GM21447 (cell line): ENCODE results near the gene PTGDS.

ENCODE experiments used
- ATAC-seq: cut with Tn5 transposase; IDR thresholded peaks from one replicate; pipeline ENCODE4 v1.9.1; 2021; ENCODE audit not compliant: unreplicated experiment

PTGDS gene

DNA sequence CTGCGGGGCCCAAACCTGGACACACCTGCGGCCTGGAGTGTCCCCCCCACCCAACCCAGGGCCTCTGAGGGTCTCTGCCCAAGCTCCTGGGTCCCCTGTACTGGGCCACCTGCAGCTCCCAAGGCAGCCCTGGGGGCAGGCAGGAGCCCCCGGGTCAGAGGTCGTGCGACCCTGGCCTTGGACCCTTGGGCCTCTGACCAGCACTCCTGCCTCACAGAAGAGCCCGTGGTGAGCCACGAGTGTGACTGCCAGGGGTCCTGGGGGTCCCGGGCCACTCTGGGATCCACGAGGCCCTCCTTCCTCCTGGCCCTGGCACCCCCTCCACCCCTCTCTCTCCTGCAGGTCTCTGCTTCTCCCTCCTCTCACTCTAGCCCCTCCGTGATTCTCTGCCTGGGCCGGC lies 5.0 kb upstream of the PTGDS start:
- ATAC-seq = no peak

DNA sequence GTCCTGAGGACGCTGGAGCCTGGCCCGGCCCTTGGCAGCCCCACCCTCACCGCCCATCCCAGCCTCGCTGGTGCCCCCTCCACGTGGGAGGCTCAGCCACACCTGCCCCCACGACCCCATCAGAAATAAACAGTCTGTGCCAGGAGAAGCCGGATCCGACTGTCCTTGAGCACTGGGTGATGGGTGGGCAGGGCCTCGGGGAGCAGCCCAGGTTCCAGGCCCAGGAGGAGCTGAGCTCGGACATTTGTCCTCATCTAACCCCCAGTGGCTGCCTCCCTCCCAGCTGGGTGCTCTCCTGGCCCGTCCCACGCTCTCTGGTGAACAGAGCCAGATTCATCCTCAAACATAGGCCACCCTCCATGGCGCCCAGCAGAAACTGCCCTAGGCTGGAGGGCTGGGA lies 4.6 kb upstream of the PTGDS start:
- ATAC-seq = no peak

DNA sequence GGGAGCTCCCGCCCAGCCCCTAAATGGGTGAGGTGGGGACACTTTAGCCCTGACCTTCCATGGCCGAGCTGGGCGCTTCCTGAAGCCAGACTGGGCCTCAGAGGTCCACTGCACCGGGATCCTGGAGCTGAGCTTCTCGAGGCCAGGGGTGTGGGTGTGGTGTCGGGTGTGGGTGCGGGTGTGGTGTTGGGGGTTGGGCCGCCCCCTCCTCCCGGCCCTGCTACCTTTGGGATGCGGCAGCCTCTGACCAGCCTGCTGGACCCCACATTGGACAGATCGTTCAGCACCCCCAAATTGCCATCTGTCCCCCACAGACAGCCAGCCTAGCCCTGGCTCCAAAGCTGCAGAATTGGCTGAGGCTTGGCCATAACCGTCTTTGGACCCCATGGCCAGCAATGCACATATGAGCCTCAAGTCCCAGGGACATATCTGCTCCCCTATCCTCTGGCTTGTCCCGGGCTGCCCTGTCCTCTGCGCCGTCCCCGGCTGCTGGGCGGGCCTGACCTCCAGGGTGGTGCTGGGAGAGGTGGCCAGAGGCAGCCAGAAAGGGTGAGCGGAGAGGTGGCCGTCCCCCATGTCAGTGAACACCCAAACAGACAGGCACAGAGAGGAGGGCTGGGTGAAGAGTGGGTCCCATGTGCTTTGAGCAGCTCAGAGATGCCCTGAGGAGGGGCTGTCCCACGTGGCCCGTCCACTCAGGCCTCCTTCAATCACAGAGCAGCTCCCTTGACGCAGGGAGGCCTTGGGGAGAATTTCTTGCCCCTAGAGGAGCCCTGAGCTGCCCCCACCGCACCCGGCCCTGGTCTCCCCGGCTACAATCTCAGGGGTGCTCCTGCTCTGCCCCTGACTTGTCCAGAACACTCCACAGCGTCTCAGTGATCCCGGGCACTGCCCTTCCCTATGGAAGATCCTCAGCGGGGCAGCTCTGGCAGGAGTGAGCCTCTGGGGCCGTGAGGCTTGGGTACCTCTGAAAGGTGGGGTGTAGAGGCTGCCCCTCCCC lies 3.4 kb upstream of the PTGDS start:
- no peak for ATAC-seq

DNA sequence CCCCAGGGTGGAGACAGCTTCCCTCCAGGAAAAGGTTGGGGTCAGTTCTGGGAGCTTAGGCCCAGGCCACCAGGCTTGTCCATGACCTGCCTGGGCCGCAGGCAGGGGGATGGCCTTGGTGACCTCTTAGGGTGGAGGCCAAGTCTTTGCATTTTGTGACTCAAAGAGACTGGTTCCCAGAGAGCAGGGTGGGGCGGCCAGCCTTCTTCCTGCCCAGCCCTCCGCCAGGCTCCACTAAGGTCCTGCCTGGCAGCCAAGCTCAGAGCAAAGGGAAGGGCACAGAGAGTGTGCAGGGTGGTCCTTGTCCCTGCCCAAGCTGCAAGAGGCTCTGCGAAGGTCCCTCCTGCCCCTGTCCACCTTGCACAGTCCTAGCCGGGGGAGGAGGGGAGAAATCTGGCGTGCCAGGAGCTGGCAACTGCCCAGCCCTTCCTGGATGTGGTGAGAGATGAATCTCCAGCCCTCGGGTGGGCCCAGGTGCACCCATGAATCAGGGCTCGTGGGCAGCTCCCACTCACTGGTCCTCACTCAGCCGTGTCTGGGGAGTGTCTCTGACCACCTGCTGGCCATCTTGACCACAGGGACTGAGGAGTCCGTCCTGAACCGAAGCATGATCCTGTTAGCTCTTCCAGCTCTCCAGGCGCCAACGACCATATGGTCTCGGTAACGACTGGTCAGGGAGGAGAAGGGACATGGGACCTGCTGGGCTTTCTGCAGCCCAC lies 2.3 kb upstream of the PTGDS start:
- no peak for ATAC-seq

DNA sequence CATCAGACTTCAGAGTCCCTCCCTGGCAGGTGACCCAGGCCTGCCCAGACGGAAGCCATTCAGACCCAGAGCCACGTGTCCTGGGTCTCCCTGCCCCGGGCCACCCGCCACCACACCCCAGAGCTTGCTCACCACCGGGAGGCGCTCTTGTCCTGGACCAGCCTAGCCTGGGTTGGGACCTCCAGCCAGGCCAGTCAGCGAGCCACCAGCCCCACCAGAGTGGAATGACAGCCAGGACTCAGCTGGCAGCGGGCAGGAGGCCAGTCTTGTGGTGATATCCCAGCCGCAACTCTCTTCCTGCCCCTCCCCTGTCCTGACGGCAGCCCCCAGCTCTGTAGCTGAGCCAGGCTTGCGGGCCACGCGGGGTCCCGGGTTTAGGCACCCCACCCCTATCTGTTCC lies 1.7 kb upstream of the PTGDS start:
- no peak for ATAC-seq

DNA sequence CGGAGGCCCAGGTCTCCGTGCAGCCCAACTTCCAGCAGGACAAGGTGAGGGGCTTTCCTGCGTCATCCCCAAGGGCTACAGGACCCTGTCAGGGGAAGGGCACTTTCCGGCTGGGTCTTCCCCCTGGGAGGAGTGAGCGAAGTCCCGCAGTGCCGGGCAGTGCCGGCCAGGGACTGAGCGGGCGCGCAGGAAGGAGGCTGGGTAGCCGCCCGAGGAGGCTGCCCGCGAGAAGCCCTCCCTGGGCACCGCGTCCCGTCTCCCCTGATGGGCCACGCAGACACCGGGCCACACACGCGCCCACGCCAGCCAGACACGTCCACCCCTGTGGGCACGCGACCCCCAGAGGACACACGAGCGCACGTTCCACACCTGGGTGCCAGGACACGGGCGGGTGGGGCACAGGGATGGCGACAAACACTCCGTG lies 357 bp downstream of the PTGDS start:
- no peak for ATAC-seq

DNA sequence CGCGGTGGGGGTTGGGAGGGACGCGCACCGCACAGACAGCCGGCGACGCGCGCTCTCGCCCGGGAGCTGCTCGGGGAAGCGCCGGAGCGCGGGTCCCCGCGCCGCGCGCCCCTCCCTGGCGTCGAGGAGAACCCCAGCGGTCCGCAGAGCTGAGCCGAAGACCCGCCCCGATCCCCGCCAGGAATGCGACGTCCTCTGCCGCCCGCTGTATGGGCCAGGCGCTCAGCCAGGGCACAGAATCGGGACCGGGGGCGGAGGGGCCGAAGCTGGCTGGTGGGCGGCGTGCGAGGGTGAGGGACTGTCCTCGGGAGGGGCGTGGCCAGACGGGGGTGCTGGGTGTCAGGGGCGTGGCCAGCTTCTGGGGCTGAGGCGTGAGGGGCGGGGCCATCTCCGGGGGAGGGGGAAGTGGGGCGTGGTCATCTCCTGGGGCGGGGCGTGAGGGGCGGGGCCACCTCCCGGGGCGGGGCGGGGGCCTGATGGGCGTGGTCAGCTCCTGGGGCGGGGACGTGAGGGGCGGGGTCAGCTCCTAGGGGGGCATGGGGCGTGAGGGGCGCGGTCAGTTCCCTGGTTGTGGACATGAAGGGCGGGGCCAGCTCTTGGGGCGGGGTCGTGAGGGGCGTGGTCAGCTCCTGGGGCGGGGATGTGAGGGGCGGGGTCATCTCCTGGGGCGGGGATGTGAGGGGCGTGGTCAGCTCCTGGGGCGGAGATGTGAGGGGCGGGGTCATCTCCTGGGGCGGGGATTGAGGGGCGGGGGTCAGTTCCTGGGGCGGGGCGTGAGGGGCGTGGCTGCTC lies 965 bp downstream of the PTGDS start:
- ATAC-seq = no peak

DNA sequence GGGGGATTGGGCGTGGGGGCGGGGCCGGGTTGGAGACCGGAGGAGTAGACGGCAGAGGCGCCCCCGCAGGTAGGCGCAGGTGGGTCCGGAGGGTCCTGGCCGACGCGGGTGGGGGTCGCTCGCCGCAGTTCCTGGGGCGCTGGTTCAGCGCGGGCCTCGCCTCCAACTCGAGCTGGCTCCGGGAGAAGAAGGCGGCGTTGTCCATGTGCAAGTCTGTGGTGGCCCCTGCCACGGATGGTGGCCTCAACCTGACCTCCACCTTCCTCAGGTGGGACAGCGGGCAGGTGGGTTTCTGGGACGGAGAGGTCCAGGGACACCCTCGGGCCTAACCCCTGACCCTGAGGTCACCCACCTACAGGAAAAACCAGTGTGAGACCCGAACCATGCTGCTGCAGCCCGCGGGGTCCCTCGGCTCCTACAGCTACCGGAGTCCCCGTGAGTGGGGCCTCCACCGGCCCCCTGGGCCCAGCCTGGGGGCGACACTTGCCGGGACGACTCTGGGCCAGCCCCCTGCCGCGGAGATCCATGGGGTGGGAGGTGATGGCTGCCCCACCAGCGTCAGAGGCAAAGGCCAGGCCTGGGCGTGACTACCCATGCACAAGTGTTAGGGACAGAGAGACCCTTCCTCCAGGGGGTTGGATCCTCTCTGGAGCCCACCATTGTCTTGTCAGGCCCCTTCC lies 1.7 kb downstream of the PTGDS start:
- no peak for ATAC-seq

DNA sequence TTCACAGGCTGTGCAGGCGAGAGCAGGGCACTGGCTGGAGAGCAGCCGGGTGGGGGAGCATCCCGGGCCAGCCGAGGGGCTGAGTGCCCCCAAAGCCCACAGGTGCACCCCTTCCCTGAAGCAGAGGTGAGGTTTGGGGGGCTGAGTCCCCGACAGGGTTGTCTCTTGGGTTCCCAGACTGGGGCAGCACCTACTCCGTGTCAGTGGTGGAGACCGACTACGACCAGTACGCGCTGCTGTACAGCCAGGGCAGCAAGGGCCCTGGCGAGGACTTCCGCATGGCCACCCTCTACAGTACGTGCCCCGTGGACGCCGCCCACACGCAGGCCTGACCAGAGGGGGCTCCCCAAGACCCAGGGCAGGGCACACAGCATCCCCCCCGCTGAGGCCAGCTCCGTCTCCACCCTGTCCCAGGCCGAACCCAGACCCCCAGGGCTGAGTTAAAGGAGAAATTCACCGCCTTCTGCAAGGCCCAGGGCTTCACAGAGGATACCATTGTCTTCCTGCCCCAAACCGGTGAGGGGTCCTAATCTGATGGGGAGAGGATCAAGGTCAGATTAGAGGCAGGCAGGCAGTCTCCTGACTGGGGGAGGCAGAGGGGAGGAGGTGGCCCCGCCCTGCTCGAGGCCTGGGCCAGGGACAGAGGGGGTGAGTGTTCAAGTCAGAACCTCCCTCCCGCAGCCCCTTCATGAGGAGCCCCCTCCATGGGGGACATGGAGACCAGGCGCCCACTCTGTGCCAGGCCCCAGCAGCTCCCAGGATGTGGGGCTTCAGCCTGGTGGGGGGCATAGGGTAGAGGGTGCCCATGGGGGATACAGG lies 2.7 kb downstream of the PTGDS start:
- no peak for ATAC-seq

DNA sequence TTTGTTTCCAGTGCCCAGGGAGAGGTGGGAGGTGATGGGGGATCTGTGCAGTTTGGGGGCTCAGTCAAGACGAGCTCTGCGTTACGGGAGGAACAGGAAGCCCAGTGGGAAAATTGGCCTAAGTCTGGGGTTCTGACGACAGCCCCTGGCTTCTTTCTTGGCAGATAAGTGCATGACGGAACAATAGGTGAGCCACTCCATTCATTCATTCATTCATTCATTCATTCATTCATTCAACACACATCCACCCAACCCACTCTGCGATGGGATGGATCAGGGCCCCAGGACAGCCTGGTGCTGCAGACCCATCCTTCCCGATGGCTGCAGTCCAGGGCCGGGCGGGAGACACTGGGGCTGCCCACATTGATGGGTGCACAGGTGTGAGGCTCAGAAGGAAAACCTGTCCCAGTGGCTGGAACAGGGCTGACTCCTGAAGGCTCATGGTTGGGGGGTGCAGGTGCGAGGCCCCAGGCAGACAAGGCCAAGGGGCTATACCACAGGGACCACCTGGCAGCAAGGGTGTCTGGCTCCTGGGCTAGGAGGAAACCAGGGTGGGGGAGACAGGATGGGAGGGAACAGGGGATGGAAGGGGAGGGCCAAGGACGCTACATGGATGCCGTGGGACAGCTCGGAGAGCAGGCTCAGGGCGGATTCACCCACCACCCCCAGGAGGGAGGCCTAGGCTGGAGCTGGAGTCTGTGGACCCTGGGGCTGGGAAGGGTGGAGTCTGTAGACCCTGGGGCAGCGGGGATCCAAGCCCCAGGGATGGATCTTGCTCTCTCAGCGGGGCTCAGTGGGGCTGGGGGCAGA lies 3.6 kb downstream of the PTGDS start:
- no peak for ATAC-seq

DNA sequence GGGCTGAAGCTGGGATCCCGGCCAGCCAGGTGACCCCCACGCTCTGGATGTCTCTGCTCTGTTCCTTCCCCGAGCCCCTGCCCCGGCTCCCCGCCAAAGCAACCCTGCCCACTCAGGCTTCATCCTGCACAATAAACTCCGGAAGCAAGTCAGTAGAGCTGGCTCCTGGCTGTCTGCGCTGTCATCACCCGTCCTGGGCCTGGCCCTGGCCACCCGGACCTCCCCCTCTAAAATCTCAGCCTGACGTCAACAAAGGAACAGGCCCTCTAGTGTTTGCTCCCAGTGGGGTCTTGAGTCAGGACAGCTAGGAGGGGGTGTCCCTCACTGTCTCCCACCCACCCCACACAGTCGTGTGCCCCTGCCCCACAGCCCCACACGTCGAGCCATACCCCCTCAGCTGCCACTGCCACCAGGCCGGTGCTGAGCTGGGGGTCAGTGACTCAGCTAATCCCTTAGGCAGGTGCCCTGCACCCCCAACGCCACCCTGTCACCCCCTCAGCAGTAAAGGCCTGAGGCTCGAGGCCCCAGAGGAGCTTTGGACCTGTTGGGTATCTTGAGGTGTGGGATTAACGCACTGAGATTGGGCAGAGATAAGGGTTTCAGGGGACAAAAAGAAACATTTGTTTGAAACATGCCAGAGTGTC lies 4.4 kb downstream of the PTGDS start:
- ATAC-seq = no peak

DNA sequence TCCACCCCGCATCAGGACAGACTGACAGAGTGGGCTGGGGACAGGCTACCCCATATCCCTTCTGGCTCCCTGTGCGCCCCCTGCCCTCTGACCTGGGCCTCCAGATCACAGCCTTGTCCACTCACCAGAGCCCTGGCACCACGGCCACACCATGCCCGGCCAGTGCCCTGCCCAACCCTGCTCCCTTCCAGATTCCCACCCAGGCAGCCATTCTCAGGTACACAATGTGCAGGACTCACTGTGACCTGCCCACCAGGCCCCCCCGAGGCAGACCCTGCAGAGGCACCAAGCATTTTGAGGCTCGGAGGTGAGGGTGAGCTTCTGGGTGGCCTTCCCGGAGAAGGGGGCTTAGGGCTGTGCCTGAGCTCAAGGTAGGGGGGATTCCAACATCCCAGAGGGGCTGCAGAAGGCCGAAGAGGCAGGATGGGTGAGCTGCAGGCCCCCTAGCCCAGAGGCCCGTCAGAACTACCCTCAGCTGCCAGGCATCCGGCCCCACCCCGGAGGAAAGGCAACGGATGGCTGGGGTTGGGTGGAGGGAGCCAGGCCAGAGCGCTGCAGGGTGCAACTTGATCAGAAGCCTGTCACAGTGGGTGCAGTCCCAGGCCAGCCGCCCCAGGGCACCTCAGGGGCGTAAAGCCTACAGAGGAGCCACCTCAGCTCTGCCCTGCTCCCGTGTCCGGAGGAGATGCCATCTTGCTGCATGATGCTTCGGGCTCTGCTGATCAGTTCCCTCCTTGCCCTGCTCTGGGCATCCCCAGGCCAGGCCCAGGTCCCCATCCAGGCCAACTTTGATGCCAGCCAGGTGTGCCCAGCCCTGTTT lies 5.1 kb downstream of the PTGDS start, which contains the start of gene LCNL1:
Gene LCNL1 (plus strand): TSS at position 762 of the 820 bp plus-strand sequence. CDS start 594 bp downstream, outside the sequence.
- ATAC-seq = no peak

DNA sequence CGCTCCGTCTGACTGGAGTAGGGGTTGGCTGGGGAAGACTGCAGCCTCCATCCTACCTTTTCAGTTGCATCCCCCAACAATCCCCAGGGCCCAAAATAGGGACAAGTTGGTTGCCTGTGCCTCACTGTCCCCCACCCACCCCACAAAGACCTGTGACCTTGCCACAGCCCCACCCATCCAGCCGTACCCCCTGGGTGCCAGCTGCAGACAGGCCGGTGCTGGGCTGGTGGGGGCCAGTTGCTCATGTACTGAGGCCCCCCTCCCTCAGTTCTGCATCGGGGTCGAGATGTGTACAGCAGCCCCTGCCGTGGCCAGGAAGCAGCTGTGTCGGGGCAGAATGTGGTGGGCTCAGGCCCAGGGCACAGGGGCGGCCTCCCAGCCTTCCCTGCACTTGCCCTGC lies 5.9 kb downstream of the PTGDS start:
- no peak for ATAC-seq

DNA sequence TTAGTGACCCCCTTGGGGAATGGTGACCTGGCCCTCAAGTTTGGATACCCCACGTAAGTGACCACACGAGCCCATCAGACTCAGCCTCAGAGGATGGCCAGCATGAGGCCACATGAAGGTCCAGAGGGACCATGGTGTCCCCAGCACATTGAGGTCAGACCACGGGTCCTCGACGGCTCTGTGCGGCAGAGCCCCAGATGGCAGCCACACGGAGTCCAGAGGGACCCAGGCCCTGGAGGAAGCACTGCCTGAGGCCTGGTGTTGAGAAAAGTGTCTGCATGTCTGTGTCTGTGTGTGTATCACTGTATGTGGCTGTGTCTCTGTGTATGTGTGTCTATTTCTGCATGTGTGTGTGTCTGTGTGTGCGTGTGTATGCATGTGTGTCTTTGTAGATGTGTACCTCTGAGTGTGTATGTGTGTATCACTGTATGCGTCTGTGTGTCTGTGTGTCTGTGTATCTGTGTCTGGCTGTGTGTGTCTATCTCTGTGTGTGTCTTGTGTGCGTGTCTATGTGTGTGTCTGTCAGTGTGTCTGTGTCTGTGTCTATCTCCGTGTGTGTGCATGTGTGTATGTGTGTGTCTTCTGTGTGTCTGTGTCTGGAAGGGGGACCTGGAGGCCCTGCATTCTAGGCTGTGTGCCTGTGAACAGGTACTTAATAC lies 6.5 kb downstream of the PTGDS start:
- ATAC-seq = no peak

DNA sequence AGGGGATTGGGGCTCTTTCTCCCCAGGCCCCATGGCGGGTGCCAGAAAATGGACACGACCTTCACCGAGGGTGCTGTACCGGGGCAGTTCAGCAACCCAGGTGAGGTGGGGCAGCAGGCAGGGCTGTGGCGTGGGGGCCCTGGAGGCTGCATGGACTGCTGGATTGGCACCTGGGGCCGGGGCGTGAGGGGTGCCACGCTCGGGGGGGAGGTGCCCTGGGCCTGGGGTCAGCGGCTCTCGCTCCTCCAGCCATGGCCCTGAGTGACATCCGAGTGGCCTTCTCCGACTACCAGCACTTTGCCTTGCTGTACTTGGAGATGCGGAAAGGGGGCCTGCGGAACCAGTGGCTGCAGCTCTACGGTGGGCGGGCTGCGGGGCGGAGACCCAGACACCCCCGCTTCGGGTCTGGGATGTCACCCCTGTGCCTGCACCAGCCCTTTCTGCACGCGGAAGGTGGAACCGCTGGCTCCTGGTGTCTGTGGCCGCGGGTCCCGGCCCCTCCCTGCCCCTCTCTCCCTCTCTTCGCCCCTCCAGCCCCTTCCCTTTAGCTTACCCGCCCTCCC lies 7.2 kb downstream of the PTGDS start:
- no peak for ATAC-seq

DNA sequence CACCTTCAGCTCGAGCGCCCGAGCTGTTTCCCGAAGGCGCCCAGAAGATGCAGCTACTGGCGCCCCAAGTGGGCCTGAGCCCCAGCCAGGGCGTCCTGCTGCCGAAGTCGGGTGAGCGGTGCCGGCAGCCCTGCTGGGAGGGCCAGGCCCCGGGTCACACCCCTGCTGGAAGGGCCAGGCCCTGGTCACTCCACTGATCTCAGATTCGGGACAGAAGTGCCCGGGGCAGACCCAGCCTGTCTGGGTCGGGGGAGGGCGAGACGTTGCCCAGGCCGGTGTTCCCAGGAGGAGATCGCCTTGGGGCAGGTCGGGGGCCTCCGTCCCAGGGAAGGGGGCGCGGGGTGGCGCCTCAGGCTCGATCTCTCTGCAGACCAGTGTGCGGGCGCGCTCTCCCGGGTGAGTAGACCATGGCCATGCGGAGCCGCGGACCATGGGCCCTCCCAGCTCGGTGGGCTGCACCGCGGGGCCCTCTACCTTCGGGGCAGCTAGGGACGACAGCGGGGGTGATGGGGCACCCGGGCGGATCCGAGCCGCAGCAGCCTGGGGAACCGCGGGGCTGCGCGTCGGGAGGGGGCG lies 7.8 kb downstream of the PTGDS start:
- no peak for ATAC-seq
